NCI-H345 treated with DMSO at 0.1 percent for 48 hours (cell line): Measurements from ENCODE around the gene ASCL2.

ENCODE experiments used
- DNase-seq: peaks from one replicate; lab custom pipeline; 2025; ENCODE audit not compliant: unreplicated experiment; lab: John Stamatoyannopoulos, UW

Gene ASCL2

GRCh38 chr11:2309251-2310072 lies 39.1 kb upstream of the ASCL2 start:
- DNase-seq = no peak

GRCh38 chr11:2308713-2309112 lies 38.3 kb upstream of the ASCL2 start:
- DNase-seq = no peak

- no peak for DNase-seq
Observed at GRCh38 chr11:2307501-2308331, 37.3 kb upstream of the ASCL2 start.

- no peak for DNase-seq
Observed at GRCh38 chr11:2306877-2307500, 36.6 kb upstream of the ASCL2 start.

GRCh38 chr11:2306452-2306823 lies 36.0 kb upstream of the ASCL2 start:
- DNase-seq = no peak

- no peak for DNase-seq
Observed at GRCh38 chr11:2305788-2306451, 35.5 kb upstream of the ASCL2 start.

- DNase-seq = peak; percentile 51
Observed at GRCh38 chr11:2305140-2305778, 34.9 kb upstream of the ASCL2 start.

GRCh38 chr11:2304506-2305139 lies 34.2 kb upstream of the ASCL2 start:
- no peak for DNase-seq

GRCh38 chr11:2303627-2304505 lies 33.5 kb upstream of the ASCL2 start:
- no peak for DNase-seq

- DNase-seq = no peak
Observed at GRCh38 chr11:2302896-2303626, 32.7 kb upstream of the ASCL2 start.

- no peak for DNase-seq
Observed at GRCh38 chr11:2302306-2302895, 32.0 kb upstream of the ASCL2 start.

GRCh38 chr11:2301631-2302305 lies 31.4 kb upstream of the ASCL2 start, which contains the start of the genes C11orf21 and TSPAN32:
C11orf21 (minus strand) TSS chr11:2301918; CDS start chr11:2301808, 110 bp downstream.
TSPAN32 (plus strand) TSS chr11:2302013; CDS start chr11:2302150, 137 bp downstream.
- DNase-seq = no peak

GRCh38 chr11:2300936-2301630 lies 30.7 kb upstream of the ASCL2 start:
- no peak for DNase-seq

- DNase-seq = no peak
Observed at GRCh38 chr11:2300290-2300935, 30.0 kb upstream of the ASCL2 start.

- DNase-seq = no peak
Observed at GRCh38 chr11:2299773-2300172, 29.4 kb upstream of the ASCL2 start.
